GM12874 (cell line): ENCODE results near the gene LMNTD2.

Experiments used
- CTCF ChIP-seq: IDR thresholded peaks from 2 replicates; pipeline ENCODE4 v1.5.1; 2011; ENCODE audit warnings: low read depth, mild to moderate bottlenecking, control low read depth, low read length, moderate library complexity; ENCODE audit not compliant: insufficient read depth

Gene LMNTD2

DNA sequence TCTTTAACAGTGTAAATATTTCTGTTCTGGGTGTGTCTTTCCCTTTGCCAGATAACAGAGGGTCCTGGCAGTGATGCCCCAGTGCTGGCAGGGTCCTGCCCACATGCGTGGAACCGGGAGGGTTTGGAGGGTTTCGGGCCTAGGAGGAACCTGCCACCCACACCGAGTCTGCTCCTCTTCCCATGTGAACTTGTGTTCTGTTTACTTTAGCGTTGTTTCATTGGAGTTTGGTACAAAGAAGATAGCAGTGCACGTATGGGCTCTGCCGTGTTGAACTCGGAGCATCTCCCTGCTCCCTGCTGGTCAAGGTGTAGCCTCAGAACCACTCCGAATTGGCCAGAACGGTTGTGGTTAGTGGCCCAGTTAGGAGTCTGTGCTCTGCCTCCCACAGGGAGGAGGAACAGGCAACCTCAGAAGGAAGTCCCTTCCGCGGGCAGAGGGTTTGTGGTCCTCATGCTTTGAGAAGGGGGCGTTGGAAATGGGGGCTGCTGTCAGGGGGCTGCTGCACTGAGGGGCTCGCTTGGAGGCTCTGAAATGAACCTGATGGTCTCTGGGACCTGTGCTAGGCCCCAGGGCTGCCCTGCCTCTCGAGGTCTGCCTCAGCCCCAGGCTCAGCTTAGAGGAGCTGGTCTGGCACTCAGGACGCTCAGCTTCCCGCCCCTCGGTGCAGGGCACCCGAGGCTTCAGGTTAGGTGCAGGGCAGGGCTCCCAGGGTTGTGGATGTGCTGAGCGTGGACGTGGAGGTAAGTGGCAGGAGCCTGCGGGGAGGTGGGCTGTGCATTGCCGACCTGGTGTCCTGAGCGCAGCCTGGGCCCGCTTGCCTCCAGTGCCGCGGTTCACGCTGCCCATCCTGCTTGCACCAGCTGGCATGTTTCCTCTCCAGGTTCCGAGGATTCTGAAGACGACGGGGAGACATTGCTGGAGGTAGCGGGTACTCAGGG is 26.1 kb upstream of the LMNTD2 start:
- no peak for TF ChIP-seq CTCF

- no peak for TF ChIP-seq CTCF
These were observed 23.7 kb upstream of the LMNTD2 start for GRCh38 chr11:584287-584686.

DNA sequence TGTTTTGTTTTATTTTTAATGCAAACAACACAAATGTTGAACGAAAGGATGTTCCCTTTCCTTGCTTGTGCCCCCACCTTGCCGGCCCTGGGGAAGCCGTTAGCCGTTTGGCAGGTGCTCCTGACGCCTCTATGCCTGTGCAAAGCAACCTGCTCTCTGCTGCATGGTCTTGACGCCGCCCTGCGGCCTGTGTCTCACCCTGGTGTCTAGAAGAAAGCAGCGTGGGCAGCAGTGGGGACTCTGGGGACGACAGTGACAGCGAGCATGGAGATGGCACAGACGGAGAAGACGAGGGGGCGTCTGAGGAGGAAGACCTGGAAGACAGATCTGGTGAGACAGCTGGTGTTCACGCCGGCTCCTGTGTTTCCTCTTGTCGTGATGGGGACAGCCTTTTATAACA is 21.2 kb upstream of the LMNTD2 start:
- TF ChIP-seq CTCF = no peak

DNA sequence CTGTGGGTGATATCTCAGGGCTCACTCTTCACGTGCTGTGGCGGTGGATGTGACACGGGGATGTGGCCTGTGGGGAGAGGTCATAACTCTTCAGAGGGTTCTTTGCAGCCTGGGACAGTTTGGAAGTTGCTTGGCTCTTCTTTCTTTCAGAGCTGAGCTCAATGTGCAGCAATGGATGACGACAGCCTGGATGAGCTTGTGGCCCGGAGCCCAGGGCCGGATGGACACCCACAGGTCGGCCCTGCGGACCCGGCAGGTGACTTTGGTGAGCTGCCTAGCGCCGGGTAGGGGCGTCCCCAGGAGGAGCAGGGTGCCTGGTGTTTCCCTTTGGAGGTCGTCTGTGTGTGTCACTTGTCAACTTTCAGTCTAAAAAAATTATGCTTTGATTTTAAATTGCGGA is 20.8 kb upstream of the LMNTD2 start:
- no peak for TF ChIP-seq CTCF

GRCh38 chr11:579830-580601 is 19.5 kb upstream of the LMNTD2 start:
- TF ChIP-seq CTCF = no peak

DNA sequence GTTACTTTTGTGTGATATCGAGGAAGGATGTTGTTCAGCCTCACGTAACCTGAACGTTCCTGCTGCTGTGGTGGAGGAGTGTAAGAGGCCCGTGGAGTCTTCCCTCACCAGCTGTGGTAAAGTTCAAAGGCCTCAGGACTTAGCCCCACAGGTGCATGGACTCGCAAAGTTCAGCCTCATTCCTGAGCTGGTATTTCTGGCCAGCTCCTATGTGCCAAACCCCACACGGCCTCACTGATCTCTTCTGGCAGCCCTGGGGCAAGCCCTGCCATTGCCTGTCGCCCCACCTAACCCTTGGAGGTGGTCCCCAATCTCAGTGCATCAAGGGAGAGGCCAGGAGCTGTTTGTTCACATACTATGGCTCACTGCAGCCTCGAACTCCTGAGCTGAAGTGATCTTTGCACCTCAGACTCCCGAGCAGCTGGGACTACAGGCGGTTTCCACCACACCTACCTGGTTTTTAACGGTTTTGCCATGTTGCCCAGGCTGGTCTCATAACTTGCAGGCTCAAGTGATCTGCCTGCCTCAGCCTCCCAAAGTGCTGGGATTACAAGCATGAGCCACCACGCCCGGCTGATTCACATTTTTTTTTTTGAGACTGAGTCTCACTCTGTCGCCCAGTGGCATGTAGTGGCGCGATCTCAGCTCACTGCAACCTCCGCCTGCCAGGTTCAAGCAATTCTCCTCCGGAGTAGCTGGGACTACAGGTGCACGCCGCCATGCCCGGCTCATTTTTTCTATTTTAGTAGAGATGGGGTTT is 17.9 kb upstream of the LMNTD2 start:
- TF ChIP-seq CTCF = no peak

- TF ChIP-seq CTCF = no peak
These were observed 17.0 kb upstream of the LMNTD2 start for GRCh38 chr11:577611-577894.
